ENCODE data around the gene RIPK1. TPM values are rescaled to one million over a fixed set of nuclear protein-coding genes. Genes with fewer than 3 reads are reported as not detected.

The RIPK1 gene
- total and polyA plus RNA-seq, 7 donors = 5.6 to 10.6 (median 7.1) TPM

DNA sequence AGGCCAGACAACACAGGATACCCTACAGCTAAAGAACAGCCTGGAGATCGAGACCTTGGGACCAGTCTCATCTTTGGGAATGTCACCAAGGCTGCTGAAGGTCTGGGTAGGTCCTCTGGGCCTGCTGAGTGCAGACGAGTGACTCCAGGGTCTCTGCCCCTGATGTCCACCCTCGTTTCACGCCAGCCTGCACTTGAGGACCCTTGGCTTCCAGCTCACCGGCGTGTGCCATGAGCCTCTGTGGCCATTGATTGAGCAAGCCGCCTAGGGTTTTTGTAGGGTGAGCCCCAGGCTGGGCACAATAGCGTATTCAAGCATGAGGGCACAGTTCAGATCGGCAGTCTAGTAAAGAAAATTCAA is 54.5 kb downstream of the RIPK1 start:
- 91 to 96% (median 95%) methylated on average over 9 of the region's 9 CpGs for WGBS, 3 donors
- Histone ChIP-seq H3K27ac (no peak overlapping the region), H3K36me3 (ENCODE audit: insufficient read depth in 1 of 2, low read depth in 1 of 2) (peaks cover 0 to 2% of the 10 kb centered on the region in 2 donors), H3K4me3 (no peak overlapping the region), H3K27me3 (ENCODE audit: insufficient read depth in 3 of 3, low read length in 2 of 3) (no peaks in the 10 kb centered on the region), H3K9me3 (no peaks in the 10 kb centered on the region), H3K4me1 (peaks cover 7% of the 10 kb centered on the region)
- intact Hi-C loops (cut with DNase I) = loop anchor here in 1 of 2 donors (10.0 kb wide), 2 partner anchors 128 to 612 kb away; partner anchors contain the start of gene NQO2
- DNase-seq (no peak), ATAC-seq (no peak)
- TF ChIP-seq, protein P1, sequence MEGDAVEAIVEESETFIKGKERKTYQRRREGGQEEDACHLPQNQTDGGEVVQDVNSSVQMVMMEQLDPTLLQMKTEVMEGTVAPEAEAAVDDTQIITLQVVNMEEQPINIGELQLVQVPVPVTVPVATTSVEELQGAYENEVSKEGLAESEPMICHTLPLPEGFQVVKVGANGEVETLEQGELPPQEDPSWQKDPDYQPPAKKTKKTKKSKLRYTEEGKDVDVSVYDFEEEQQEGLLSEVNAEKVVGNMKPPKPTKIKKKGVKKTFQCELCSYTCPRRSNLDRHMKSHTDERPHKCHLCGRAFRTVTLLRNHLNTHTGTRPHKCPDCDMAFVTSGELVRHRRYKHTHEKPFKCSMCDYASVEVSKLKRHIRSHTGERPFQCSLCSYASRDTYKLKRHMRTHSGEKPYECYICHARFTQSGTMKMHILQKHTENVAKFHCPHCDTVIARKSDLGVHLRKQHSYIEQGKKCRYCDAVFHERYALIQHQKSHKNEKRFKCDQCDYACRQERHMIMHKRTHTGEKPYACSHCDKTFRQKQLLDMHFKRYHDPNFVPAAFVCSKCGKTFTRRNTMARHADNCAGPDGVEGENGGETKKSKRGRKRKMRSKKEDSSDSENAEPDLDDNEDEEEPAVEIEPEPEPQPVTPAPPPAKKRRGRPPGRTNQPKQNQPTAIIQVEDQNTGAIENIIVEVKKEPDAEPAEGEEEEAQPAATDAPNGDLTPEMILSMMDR (IDR thresholded peaks at IDR 0.05) = no peak

DNA sequence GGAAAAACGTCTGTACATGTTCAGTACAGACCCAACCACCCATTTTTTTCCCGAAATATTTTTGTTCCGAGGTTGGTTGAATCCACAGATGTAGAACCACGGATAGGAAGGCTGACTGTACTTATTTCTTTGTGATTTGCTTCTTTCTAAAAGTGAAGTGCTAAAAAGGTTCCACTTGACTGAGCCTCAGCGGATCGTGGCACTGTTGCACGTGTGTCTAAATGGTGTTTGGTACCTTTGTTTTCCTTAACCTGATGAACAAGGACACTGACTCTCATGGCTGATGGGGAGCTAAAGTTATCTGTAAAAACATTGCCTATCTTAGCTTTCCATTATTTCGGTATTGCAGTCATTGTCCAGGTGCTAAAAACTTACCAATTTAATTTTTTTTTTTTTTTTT is 56.4 kb downstream of the RIPK1 start:
- Histone ChIP-seq H3K36me3 (ENCODE audit: insufficient read depth in 1 of 2, low read depth in 1 of 2) (peaks cover 0 to 21% of the 10 kb centered on the region in 2 donors), H3K4me3 (no peak overlapping the region), H3K9me3 (no peaks in the 10 kb centered on the region), H3K27ac (no peak overlapping the region), H3K4me1 (no peaks in the 10 kb centered on the region), H3K27me3 (ENCODE audit: insufficient read depth in 3 of 3, low read length in 2 of 3) (no peaks in the 10 kb centered on the region)
- intact Hi-C loops (cut with DNase I) = loop anchor here (5.0 to 10.0 kb wide), 4 partner anchors 38 to 610 kb away; partner anchors contain the start of gene NQO2 (in 1 of the 2)
- TF ChIP-seq, protein P1 (IDR thresholded peaks at IDR 0.05) = no peak
- no peak for ATAC-seq
- WGBS, 3 donors = 81 to 86% (median 86%) methylated on average over 8 of the region's 8 CpGs
- no peak for DNase-seq

DNA sequence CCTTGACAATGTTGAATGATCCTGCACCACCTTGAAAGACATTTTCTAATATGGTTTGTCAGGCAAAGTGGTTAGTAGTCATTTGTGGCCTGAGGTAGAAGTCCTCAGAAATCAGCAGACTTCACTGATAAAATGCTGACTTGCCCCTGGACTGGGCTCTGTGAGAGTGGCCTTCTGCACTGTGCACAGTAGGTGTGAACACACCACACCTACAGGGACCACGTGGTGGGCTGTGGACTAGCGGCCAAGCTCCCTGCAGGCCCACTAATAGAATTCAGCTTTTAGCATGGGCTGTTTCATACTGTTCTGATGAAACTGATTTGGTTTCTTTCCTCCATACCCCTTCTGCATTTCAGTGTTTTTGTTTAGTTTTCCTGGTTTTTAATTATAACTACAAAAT is 57.5 kb downstream of the RIPK1 start:
- Histone ChIP-seq H3K9me3 (no peaks in the 10 kb centered on the region), H3K36me3 (ENCODE audit: insufficient read depth in 1 of 2, low read depth in 1 of 2) (peaks cover 0 to 33% of the 10 kb centered on the region in 2 donors), H3K27me3 (ENCODE audit: insufficient read depth in 3 of 3, low read length in 2 of 3) (no peaks in the 10 kb centered on the region), H3K27ac (no peak overlapping the region), H3K4me1 (no peaks in the 10 kb centered on the region), H3K4me3 (no peak overlapping the region)
- WGBS, 3 donors = 33 to 47% (median 40%) methylated on average over 2 of the region's 2 CpGs
- TF ChIP-seq, protein P1 (IDR thresholded peaks at IDR 0.05) = no peak
- intact Hi-C loops (cut with DNase I) = loop anchor here (1.0 to 10.0 kb wide), 5 partner anchors 36 to 609 kb away; partner anchors contain the start of gene NQO2 (in 1 of the 2)
- ATAC-seq (no peak), DNase-seq (no peak)

DNA sequence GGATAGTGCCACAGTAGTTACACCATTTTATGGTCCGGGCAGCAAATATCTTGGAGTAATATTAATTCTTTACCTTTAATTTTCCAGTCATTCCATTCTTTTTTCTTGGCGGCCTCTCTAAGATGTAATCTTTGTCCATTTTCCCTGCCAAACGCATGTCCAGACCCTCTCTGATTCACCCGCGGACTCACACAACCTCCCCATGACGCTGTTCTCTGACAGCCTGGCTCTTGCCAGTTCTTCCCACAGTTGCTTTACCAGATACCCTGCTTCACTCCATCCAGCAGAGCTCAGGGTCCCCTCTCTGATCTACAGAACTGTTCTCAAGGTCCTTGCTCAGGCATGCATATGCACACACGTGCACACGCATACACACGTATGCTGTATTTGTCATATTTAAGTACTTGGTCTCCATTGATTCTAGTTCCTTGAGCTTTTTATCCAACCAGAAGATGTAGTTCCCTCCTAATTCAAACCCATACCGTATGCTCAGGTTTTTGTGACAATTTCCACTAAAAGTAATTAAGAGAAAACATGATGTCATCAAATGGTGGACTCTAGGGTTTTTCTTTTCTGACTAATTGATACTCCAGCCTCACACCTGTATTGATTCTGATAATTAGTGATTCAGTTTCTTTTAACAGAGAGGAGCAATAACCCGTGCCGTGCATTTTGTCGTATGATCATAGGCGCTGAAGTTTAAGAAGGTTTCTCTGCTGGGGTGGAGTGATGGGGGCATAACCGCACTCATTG is 60.2 kb downstream of the RIPK1 start:
- no peak overlapping the region for H3K27ac ChIP-seq
- peak overlapping the region; percentile 46 for H3K4me3 ChIP-seq
- ATAC-seq = no peak
- TF ChIP-seq, protein P1 (IDR thresholded peaks at IDR 0.05) = no peak
- H3K9me3 ChIP-seq = no peaks in the 10 kb centered on the region
- H3K27me3 ChIP-seq (ENCODE audit: insufficient read depth in 3 of 3, low read length in 2 of 3) = no peaks in the 10 kb centered on the region
- H3K36me3 ChIP-seq (ENCODE audit: insufficient read depth in 1 of 2, low read depth in 1 of 2) = peaks cover 0 to 55% of the 10 kb centered on the region in 2 donors
- no peaks in the 10 kb centered on the region for H3K4me1 ChIP-seq
- no peak for DNase-seq
- WGBS, 3 donors = 85 to 89% (median 86%) methylated on average over 15 of the region's 15 CpGs
- intact Hi-C loops (cut with DNase I) = loop anchor here (5.0 to 10.0 kb wide), 4 partner anchors 34 to 606 kb away; partner anchors contain the start of gene NQO2 (in 1 of the 2)
